Colonic mucosa (tissue), 4 donors: ENCODE measurements around the gene TMEM154. TPM values are rescaled to one million over a fixed set of nuclear protein-coding genes. Genes with fewer than 3 reads are reported as not detected.

Source experiments
- DNase-seq: peaks from one replicate; pipeline ENCODE4 v3.0.0-alpha.2; 2020
- H3K27ac ChIP-seq: fragments of 200-600 bp; one replicate; pipeline ENCODE4 v1.8.0; 2021
- H3K27me3 ChIP-seq: fragments of 200-600 bp; one replicate; pipeline ENCODE4 v1.8.0; 2021
- H3K36me3 ChIP-seq: fragments of 200-600 bp; one replicate; pipeline ENCODE4 v1.8.0; 2021
- H3K4me1 ChIP-seq: fragments of 200-600 bp; one replicate; pipeline ENCODE4 v1.8.0; 2021; ENCODE audit warnings: mild to moderate bottlenecking
- H3K4me3 ChIP-seq: fragments of 200-600 bp; one replicate; pipeline ENCODE4 v1.8.0; 2021
- H3K9ac ChIP-seq, 2 donors: one replicate each; pipeline ENCODE4 v1.7.0; 2013; ENCODE audit warnings: control low read depth in 2 of 2, low read depth in 2 of 2, low read length in 2 of 2
- H3K9me3 ChIP-seq: fragments of 200-600 bp; one replicate; pipeline ENCODE4 v1.8.0; 2021
- CTCF ChIP-seq: fragments of 200-600 bp; IDR thresholded peaks from one replicate; pipeline ENCODE4 v1.8.0; 2022; ENCODE audit warnings: antibody characterized with exemption, mild to moderate bottlenecking
- intact Hi-C: fragments of 100-400 bp; cut with DNase I; formaldehyde crosslinking; loops from one replicate; pipeline ENCODE4 v1.14.1; 2022
- total RNA-seq, 2 donors: library from RNA; stranded (reverse); fragmentation: NEBNext Ultra II Directional in 1 of 2; extraction: Animal tissue kit (Norgen Biotek cat#: 25700) in 1 of 2; gene quantifications; one replicate each; pipeline ENCODE4 v1.2.1, GENCODE V29; 2021
- donor health status: healthy.
- donor health status: DM: no; HTN: no; CAD: no.
- donor health status: DM: no; HTN: no; CAD: no.

The TMEM154 gene
- total RNA-seq, 2 donors from 2014 or later, result 1.5 to 3.5 TPM

GRCh38 chr4:152680988-152681603 is 1.3 kb upstream of the TMEM154 start:
- Histone ChIP-seq H3K36me3 (no peaks in the 10 kb centered on the region), H3K4me3 (no peak overlapping the region), H3K9me3 (no peaks in the 10 kb centered on the region), H3K4me1 (no peaks in the 10 kb centered on the region), H3K27me3 (no peaks in the 10 kb centered on the region), H3K27ac (no peak overlapping the region), H3K9ac (no peak overlapping the region)
- TF ChIP-seq CTCF, result no peak
- intact Hi-C loops, result no loop called here
- DNase-seq, result no peak

GRCh38 chr4:152678841-152679240 is 956 bp downstream of the TMEM154 start:
- no peak overlapping the region for H3K9ac ChIP-seq
- H3K27ac ChIP-seq, result no peak overlapping the region
- no peaks in the 10 kb centered on the region for H3K9me3 ChIP-seq
- H3K4me3 ChIP-seq, result no peak overlapping the region
- H3K4me1 ChIP-seq, result no peaks in the 10 kb centered on the region
- H3K36me3 ChIP-seq, result no peaks in the 10 kb centered on the region
- intact Hi-C loops, result no loop called here
- TF ChIP-seq CTCF, result no peak
- H3K27me3 ChIP-seq, result no peaks in the 10 kb centered on the region
- no peak for DNase-seq

GRCh38 chr4:152677117-152677516 is 2.7 kb downstream of the TMEM154 start:
- Histone ChIP-seq H3K9me3 (no peaks in the 10 kb centered on the region), H3K4me1 (no peaks in the 10 kb centered on the region), H3K9ac (no peak overlapping the region), H3K27ac (no peak overlapping the region), H3K27me3 (no peaks in the 10 kb centered on the region), H3K4me3 (no peak overlapping the region), H3K36me3 (no peaks in the 10 kb centered on the region)
- DNase-seq, result no peak
- intact Hi-C loops, result no loop called here
- no peak for TF ChIP-seq CTCF

GRCh38 chr4:152676052-152676854 is 3.5 kb downstream of the TMEM154 start:
- no peak for TF ChIP-seq CTCF
- H3K9ac ChIP-seq, result no peak overlapping the region
- H3K27me3 ChIP-seq, result no peaks in the 10 kb centered on the region
- no peaks in the 10 kb centered on the region for H3K36me3 ChIP-seq
- intact Hi-C loops, result no loop called here
- DNase-seq, result no peak
- H3K27ac ChIP-seq, result no peak overlapping the region
- no peaks in the 10 kb centered on the region for H3K4me1 ChIP-seq
- H3K4me3 ChIP-seq, result no peak overlapping the region
- H3K9me3 ChIP-seq, result no peaks in the 10 kb centered on the region

GRCh38 chr4:152674359-152674758 is 5.4 kb downstream of the TMEM154 start:
- Histone ChIP-seq H3K9me3 (no peaks in the 10 kb centered on the region), H3K9ac (peak overlapping the region in 1 of 2 donors; percentile 19), H3K36me3 (no peaks in the 10 kb centered on the region), H3K4me3 (no peak overlapping the region), H3K27me3 (no peaks in the 10 kb centered on the region), H3K27ac (no peak overlapping the region), H3K4me1 (no peaks in the 10 kb centered on the region)
- intact Hi-C loops, result no loop called here
- no peak for DNase-seq
- TF ChIP-seq CTCF, result no peak
